ENCODE measurements around the gene ZNF425. TPM values are rescaled to one million over a fixed set of nuclear protein-coding genes. Genes with fewer than 3 reads are reported as not detected.

The ZNF425 gene, protein sequence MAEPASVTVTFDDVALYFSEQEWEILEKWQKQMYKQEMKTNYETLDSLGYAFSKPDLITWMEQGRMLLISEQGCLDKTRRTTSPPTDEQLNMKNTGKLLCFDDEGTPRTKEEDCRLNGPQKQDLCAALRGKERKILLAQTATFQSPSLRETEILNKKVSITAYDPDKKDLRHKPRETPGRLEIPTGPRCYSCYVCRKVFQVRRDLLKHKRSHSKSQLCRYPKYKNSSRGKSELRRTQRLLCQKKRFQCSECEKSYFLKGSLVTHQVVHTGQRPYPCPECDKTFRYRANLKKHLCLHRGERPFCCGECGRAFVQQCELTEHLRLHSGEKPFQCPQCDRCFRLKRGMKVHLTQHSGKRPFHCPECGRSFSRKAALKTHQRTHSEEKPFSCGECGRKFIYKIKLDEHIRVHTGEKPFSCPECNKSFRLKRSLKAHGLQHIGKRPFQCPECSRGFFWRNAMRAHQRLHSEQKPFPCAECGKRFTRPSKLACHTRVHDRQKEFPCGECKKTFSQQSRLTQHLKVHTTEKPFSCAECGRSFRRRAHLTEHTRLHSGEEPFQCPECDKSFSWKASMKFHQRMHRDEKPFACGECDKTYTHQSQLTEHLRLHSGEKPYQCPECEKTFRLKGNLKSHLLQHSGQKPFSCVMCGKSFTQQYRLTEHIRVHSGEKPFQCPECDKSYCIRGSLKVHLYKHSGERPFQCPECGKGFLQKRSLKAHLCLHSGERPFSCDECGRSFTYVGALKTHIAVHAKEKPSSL
- total RNA-seq (2014; rRNA removed; shearing (Covaris generic)), result 0.74 and 1.1 TPM in 2 replicates

DNA sequence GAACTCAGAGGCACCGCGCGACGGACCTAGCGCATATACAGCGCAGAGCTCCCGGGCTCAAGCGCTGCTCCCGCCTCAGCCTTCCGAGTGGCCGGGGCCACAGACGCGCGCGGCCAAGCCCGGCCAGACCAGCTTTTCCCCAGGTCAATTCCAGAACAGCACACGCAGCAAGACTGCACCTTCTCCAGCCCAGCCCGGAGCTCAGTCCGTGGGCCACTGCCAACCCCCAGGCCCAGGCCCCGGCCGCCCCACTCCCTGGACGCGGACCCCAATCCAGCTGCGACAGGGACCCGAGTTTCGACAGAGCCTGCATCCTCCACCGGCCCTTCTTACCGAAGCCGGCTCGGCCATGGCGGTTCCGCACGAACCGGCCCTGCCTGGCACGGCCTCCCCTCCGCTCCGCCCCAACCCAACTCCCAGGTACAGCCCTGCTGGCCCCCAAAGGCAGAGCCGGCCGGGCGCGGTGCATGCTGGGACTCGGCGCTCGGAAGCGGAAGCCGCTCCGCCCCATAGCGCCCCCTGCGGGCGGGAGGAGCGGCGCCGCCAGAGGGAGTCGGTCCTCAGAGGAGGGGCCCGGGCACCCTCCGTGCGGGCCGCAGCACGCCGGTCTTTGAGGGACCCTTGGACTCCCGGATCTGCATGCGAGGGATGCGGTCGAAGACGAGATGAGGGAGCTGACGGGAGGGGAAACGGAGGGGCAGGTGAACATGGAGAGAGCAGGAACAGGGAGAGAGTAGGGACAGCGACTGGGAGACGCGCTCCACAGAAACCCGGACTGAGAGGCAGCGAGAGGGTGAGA, at the start of gene ZNF425:
Gene ZNF425 (minus strand): TSS at position 462 of the 799 bp plus-strand sequence. CDS start 111 bp downstream, at position 351.

DNA sequence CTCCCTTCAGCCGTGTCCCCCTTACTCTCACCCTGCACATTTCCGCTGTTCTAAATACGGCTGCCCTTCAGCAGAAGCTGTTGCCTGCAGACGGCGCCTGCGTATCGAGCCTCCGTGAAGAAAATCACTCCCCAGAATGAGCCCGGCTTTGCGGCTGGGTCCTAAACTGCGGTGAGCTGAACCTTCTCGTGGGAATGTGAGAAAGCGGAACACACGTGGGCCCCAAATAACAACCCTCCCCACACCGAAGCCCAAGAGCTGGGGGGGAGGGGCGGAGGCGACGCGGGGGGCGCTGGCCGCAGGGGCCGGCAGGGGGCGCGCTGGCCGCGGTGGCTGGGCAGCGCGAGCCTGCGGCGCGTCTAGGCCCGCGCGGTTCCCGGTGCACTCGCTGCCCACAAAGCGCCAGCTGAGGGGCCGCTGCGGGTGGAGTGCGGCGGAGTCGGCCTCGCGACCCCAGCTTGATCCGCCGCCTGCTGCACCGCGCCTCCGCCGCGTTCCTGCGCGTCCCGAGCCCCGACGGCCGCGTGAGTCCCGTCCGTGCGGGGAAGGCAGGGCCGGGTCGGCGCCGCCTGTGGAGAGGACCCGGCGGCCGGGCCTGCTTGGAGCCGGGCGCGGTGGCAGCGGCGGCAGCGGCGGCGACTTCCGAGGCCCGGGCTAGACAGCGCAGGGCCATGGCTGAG, 21.1 kb upstream of the ZNF425 start, which contains the start of gene ZNF398:
Gene ZNF398 (plus strand): TSS at position 382 of the 680 bp plus-strand sequence. CDS start 290 bp downstream, at position 672.

DNA sequence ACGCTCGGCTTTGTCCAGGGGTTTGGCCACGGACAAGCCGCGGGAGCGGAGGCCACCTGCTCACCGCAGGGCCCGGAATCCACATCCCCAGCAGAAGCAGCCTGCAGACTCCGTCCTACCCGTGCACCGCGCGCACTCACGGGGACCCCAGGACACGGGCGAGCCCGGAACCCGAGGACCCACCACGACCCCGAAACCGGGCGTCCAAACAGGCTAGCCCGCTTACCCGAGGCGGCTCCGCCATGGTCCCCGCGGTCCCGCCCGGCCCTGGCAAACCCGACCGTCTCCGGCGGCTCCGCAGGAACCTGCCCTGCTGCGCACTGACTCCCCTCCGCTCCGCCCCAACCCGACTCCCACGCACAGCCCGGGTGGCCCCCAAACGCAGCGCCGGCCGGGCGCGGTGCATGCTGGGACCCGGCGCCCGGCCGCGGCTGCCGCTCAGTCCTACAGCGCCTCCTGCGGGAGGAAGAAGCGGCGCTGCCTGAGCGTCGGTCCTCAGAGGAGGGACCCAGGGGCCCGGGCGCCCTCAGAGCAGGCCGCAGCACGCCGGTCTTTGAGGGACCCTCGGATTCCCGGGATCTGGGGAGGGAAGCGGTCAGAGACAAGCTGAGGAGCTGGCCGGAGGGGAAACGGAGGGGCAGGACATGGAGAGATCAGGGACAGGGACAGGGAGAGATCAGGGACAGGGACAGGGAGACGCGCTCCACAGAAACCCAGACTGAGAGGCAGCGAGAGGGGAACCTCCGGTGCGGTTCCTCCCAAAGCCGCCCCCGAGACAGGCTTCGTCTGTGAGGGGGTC, 35.5 kb downstream of the ZNF425 start, which contains the start of gene ZNF786:
Gene ZNF786 (minus strand): TSS at position 322 of the 799 bp plus-strand sequence. CDS start 78 bp downstream, at position 244.

Small RNA genes within 50 kb of the gene (small RNA-seq; reads per million reads assigned to genes)
- not detected for gene COX6B1P1
- gene RN7SL521P, result 0.17 reads per million

Other genes starting within 250 kb of the ZNF425 start
- gene EZH2, start 242.0 kb downstream of the ZNF425 start, total RNA-seq (2014; rRNA removed; shearing (Covaris generic)), result 40.1 and 43.5 TPM in 2 replicates
- gene PDIA4, start 97.8 kb downstream of the ZNF425 start, total RNA-seq (2014; rRNA removed; shearing (Covaris generic)), result 158 and 160 TPM in 2 replicates
- 3.7 and 5.4 TPM in 2 replicates for gene ZNF786, start 35.6 kb downstream of the ZNF425 start, total RNA-seq (2014; rRNA removed; shearing (Covaris generic))
- 6.6 and 9.0 TPM in 2 replicates for gene ZNF398, start 21.1 kb upstream of the ZNF425 start, total RNA-seq (2014; rRNA removed; shearing (Covaris generic))
- 37.9 and 42.9 TPM in 2 replicates for gene ZNF282, start 69.2 kb upstream of the ZNF425 start, total RNA-seq (2014; rRNA removed; shearing (Covaris generic))
- gene ZNF212, start 113.3 kb upstream of the ZNF425 start, total RNA-seq (2014; rRNA removed; shearing (Covaris generic)), result 12.2 and 13.5 TPM in 2 replicates
- gene ZNF783, start 135.9 kb upstream of the ZNF425 start, total RNA-seq (2014; rRNA removed; shearing (Covaris generic)), result 18.1 and 24.3 TPM in 2 replicates

All from A375 (cell line).